ENCODE results near the gene CMAS. TPM values are rescaled to one million over a fixed set of nuclear protein-coding genes. Genes with fewer than 3 reads are reported as not detected.
"Not testable (repeated sequence)": the region's sequence is repeated elsewhere in the genome, so short reads cannot be mapped to it uniquely, and the experiment has no call there.

CMAS gene
- 49.6 TPM for polyA plus RNA-seq (2013, experiment 1 of 2)
- polyA plus RNA-seq (2013, experiment 2 of 2) = 53.0 TPM

- Histone ChIP-seq H3K27ac (ENCODE audit: low read depth, low read length) (peak within 1 kb of the TSS; percentile 88), H3K9ac (ENCODE audit: low read depth, low read length) (peak within 1 kb of the TSS; percentile 92), H3K36me3 (ENCODE audit: insufficient read depth, low read length) (peaks cover 14% of the 10 kb centered on the region), H3K4me3 (ENCODE audit: low read length) (peak within 1 kb of the TSS; percentile 75), H3K27me3 (ENCODE audit: insufficient read depth, low read length) (no peaks in the 10 kb centered on the region), H3K4me1 (ENCODE audit: insufficient read depth, low read length) (peaks cover 32% of the 10 kb centered on the region), H3K9me3 (ENCODE audit: insufficient read depth, low read depth, low read length) (no peaks in the 10 kb centered on the region)
- WGBS = under 1% methylated on average over 64 of the region's 64 CpGs
Measured at GRCh38 chr12:22046090-22046967, at the start of gene CMAS. CMAS (plus strand) TSS chr12:22046218; CDS start chr12:22046304, 86 bp downstream.

- Histone ChIP-seq H3K27ac (ENCODE audit: low read depth, low read length) (no peak overlapping the region), H3K9ac (ENCODE audit: low read depth, low read length) (no peak overlapping the region), H3K4me1 (ENCODE audit: insufficient read depth, low read length) (no peaks in the 10 kb centered on the region), H3K27me3 (ENCODE audit: insufficient read depth, low read length) (no peaks in the 10 kb centered on the region), H3K9me3 (ENCODE audit: insufficient read depth, low read depth, low read length) (no peaks in the 10 kb centered on the region), H3K4me3 (ENCODE audit: low read length) (no peak overlapping the region), H3K36me3 (ENCODE audit: insufficient read depth, low read length) (no peaks in the 10 kb centered on the region)
- WGBS = 94% methylated on average over 2 of the region's 2 CpGs
Measured at GRCh38 chr12:21998295-21998694, 47.7 kb upstream of the CMAS start.

GRCh38 chr12:21998782-21999181 lies 47.2 kb upstream of the CMAS start:
- no peak overlapping the region for H3K27ac ChIP-seq (ENCODE audit: low read depth, low read length)
- no peak overlapping the region for H3K4me3 ChIP-seq (ENCODE audit: low read length)
- H3K9ac ChIP-seq (ENCODE audit: low read depth, low read length) = no peak overlapping the region
- H3K9me3 ChIP-seq (ENCODE audit: insufficient read depth, low read depth, low read length) = no peaks in the 10 kb centered on the region
- H3K27me3 ChIP-seq (ENCODE audit: insufficient read depth, low read length) = no peaks in the 10 kb centered on the region
- WGBS = 100% methylated on average over 1 of the region's 1 CpG
- no peaks in the 10 kb centered on the region for H3K36me3 ChIP-seq (ENCODE audit: insufficient read depth, low read length)
- H3K4me1 ChIP-seq (ENCODE audit: insufficient read depth, low read length) = no peaks in the 10 kb centered on the region

GRCh38 chr12:22002430-22002829 lies 43.6 kb upstream of the CMAS start:
- Histone ChIP-seq H3K36me3 (ENCODE audit: insufficient read depth, low read length) (no peaks in the 10 kb centered on the region), H3K9ac (ENCODE audit: low read depth, low read length) (no peak overlapping the region), H3K27me3 (ENCODE audit: insufficient read depth, low read length) (no peaks in the 10 kb centered on the region), H3K4me3 (ENCODE audit: low read length) (no peak overlapping the region), H3K4me1 (ENCODE audit: insufficient read depth, low read length) (no peaks in the 10 kb centered on the region), H3K27ac (ENCODE audit: low read depth, low read length) (no peak overlapping the region), H3K9me3 (ENCODE audit: insufficient read depth, low read depth, low read length) (no peaks in the 10 kb centered on the region)
- WGBS = 100% methylated on average over 2 of the region's 3 CpGs

- not testable (repeated sequence) for H3K9ac ChIP-seq (ENCODE audit: low read depth, low read length); H3K4me1 ChIP-seq (ENCODE audit: insufficient read depth, low read length); H3K9me3 ChIP-seq (ENCODE audit: insufficient read depth, low read depth, low read length); H3K4me3 ChIP-seq (ENCODE audit: low read length); H3K27ac ChIP-seq (ENCODE audit: low read depth, low read length); H3K36me3 ChIP-seq (ENCODE audit: insufficient read depth, low read length); H3K27me3 ChIP-seq (ENCODE audit: insufficient read depth, low read length)
- WGBS = 93% methylated on average over 2 of the region's 2 CpGs
Measured at GRCh38 chr12:22007794-22008193, 38.2 kb upstream of the CMAS start.

DNA sequence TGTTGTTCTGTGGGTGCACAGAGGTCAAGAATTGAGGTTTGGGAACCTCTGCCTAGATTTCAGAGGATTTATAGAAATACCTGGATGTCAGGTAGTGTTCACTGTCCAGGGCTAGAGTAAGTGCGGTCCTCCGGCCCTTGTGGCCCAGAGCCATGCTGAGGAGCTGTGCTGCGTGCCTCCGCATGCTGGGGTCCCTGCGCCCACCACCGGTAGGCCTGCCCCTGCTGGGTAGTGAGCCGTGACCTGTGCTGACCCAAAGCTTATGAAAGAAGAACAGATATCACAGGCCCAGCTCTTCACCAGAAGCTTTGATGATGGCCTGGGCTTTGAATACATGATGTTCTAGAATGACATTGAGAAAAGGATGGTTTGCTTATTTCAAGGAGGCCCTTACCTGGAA lies 37.8 kb upstream of the CMAS start:
- no peaks in the 10 kb centered on the region for H3K27me3 ChIP-seq (ENCODE audit: insufficient read depth, low read length)
- no peaks in the 10 kb centered on the region for H3K4me1 ChIP-seq (ENCODE audit: insufficient read depth, low read length)
- no peak overlapping the region for H3K9ac ChIP-seq (ENCODE audit: low read depth, low read length)
- H3K4me3 ChIP-seq (ENCODE audit: low read length) = no peak overlapping the region
- 0 out of 2 replicates have a peak, but pooled peaks cover 5% of the 10 kb centered on the region for H3K9me3 ChIP-seq (ENCODE audit: insufficient read depth, low read depth, low read length)
- no peaks in the 10 kb centered on the region for H3K36me3 ChIP-seq (ENCODE audit: insufficient read depth, low read length)
- H3K27ac ChIP-seq (ENCODE audit: low read depth, low read length) = no peak overlapping the region
- 97% methylated on average over 7 of the region's 7 CpGs for WGBS

DNA sequence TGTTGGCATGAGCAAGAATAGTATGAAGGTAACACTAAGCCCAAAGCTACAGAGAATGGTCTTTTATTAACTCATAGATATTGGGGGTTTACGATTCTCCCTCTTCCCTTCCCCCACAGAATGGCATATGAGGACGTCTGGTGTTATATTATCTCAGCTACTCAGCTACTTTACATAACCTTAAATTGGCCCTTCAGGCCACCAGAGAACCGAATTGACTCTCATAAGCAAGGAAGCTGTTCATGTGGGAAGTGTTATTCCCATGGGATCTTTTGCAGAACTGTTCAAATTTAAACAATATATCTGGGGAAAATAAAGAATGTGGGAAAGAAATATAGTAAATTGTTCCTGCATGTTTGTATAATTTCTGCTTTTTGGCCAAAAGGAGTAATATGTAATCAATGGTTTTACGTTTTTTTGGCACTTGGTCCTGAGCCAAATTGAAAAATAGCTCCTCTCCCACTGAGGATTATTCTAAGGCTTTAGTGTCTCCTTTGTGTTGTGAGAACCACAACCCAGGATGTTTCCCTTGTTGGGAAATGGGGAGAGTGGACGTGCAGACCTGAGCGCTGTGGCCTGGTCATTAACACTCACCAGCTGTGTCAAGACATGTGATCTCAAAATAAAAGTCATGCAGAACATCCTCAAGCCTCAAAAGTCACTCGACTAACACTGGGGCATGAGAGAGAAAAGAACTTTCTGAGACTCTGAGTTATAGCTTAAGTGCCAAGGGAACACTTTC lies 31.8 kb upstream of the CMAS start:
- 91% methylated on average over 6 of the region's 7 CpGs for WGBS
- Histone ChIP-seq H3K9me3 (ENCODE audit: insufficient read depth, low read depth, low read length) (0 out of 2 replicates have a peak, but pooled peaks cover 5% of the 10 kb centered on the region), H3K27me3 (ENCODE audit: insufficient read depth, low read length) (no peaks in the 10 kb centered on the region), H3K4me3 (ENCODE audit: low read length) (no peak overlapping the region), H3K4me1 (ENCODE audit: insufficient read depth, low read length) (no peaks in the 10 kb centered on the region), H3K36me3 (ENCODE audit: insufficient read depth, low read length) (no peaks in the 10 kb centered on the region), H3K9ac (ENCODE audit: low read depth, low read length) (no peak overlapping the region), H3K27ac (ENCODE audit: low read depth, low read length) (no peak overlapping the region)

- H3K4me3 ChIP-seq (ENCODE audit: low read length) = no peak overlapping the region
- H3K27me3 ChIP-seq (ENCODE audit: insufficient read depth, low read length) = no peaks in the 10 kb centered on the region
- 92% methylated on average over 7 of the region's 7 CpGs for WGBS
Measured at GRCh38 chr12:22014783-22015144, 31.3 kb upstream of the CMAS start.

DNA sequence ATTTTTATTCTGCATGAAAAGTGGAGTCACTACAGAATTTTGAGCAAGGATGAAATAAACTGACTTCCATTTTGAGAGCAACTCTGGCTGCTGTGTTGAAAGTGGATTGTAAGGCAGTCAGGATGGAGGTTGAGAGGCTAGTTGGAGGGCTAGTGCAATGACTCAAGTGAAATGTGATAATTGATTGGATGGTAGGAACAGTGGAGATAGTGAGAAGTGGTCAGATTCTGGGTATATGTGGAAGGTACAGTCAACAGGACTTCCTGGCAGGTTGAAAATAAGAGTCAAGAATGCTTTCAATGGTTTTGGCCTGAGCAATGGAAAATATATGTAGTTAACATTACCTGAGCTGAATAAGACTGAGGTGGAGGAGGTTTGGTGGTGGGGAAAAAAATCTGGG lies 29.0 kb upstream of the CMAS start:
- Histone ChIP-seq H3K9ac (ENCODE audit: low read depth, low read length) (no peak overlapping the region), H3K36me3 (ENCODE audit: insufficient read depth, low read length) (no peaks in the 10 kb centered on the region), H3K27ac (ENCODE audit: low read depth, low read length) (no peak overlapping the region), H3K4me1 (ENCODE audit: insufficient read depth, low read length) (no peaks in the 10 kb centered on the region), H3K9me3 (ENCODE audit: insufficient read depth, low read depth, low read length) (no peaks in the 10 kb centered on the region), H3K27me3 (ENCODE audit: insufficient read depth, low read length) (no peaks in the 10 kb centered on the region), H3K4me3 (ENCODE audit: low read length) (no peak overlapping the region)

More at GRCh38 chr12:22014783-22015144, 31.3 kb upstream of the CMAS start:
- no peak overlapping the region for H3K9ac ChIP-seq (ENCODE audit: low read depth, low read length)
- no peak overlapping the region for H3K27ac ChIP-seq (ENCODE audit: low read depth, low read length)
- no peaks in the 10 kb centered on the region for H3K4me1 ChIP-seq (ENCODE audit: insufficient read depth, low read length)
- H3K36me3 ChIP-seq (ENCODE audit: insufficient read depth, low read length) = no peaks in the 10 kb centered on the region
- H3K9me3 ChIP-seq (ENCODE audit: insufficient read depth, low read depth, low read length) = 0 out of 2 replicates have a peak, but pooled peaks cover 3% of the 10 kb centered on the region

GRCh38 chr12:22018860-22019259 lies 27.2 kb upstream of the CMAS start:
- Histone ChIP-seq H3K27me3 (ENCODE audit: insufficient read depth, low read length) (no peaks in the 10 kb centered on the region), H3K9ac (ENCODE audit: low read depth, low read length) (no peak overlapping the region), H3K4me3 (ENCODE audit: low read length) (no peak overlapping the region), H3K4me1 (ENCODE audit: insufficient read depth, low read length) (no peaks in the 10 kb centered on the region), H3K9me3 (ENCODE audit: insufficient read depth, low read depth, low read length) (peaks cover 12% of the 10 kb centered on the region), H3K36me3 (ENCODE audit: insufficient read depth, low read length) (no peaks in the 10 kb centered on the region), H3K27ac (ENCODE audit: low read depth, low read length) (no peak overlapping the region)
- 83% methylated on average over 1 of the region's 6 CpGs for WGBS

GRCh38 chr12:22023489-22023888 lies 22.5 kb upstream of the CMAS start:
- not testable (repeated sequence) for H3K27ac ChIP-seq (ENCODE audit: low read depth, low read length); H3K36me3 ChIP-seq (ENCODE audit: insufficient read depth, low read length); H3K27me3 ChIP-seq (ENCODE audit: insufficient read depth, low read length); H3K4me1 ChIP-seq (ENCODE audit: insufficient read depth, low read length); H3K9ac ChIP-seq (ENCODE audit: low read depth, low read length); H3K4me3 ChIP-seq (ENCODE audit: low read length)
- peaks cover 17% of the 10 kb centered on the region for H3K9me3 ChIP-seq (ENCODE audit: insufficient read depth, low read depth, low read length)

Measured in HUES64 (cell line).